Vagina (tissue), 2 donors: ENCODE measurements around the gene MON1B. TPM values are rescaled to one million over a fixed set of nuclear protein-coding genes. Genes with fewer than 3 reads are reported as not detected.

Experiments used
- DNase-seq, 2 donors: peaks; one replicate each; pipeline ENCODE4 v3.0.0-alpha.2; 2017; ENCODE audit errors: extremely low spot score in 2 of 2
- H3K27ac ChIP-seq: fragments of 200-600 bp; sonication (generic); one replicate; pipeline ENCODE4 v1.5.1; 2019
- H3K27me3 ChIP-seq: fragments of 200-600 bp; sonication (generic); one replicate; pipeline ENCODE4 v1.5.1; 2019
- H3K36me3 ChIP-seq, 2 donors: fragments of 200-600 bp; sonication (generic); one replicate each; pipeline ENCODE4 v1.5.1; 2017 to 2019
- H3K4me1 ChIP-seq: fragments of 200-600 bp; sonication (generic); one replicate; pipeline ENCODE4 v1.5.1; 2019
- H3K4me3 ChIP-seq, 2 donors: fragments of 200-600 bp; sonication (generic); 1 replicate in 1 of 2; 2 replicates in 1 of 2; pipeline ENCODE4 v1.5.1; 2016 to 2019
- H3K9me3 ChIP-seq: fragments of 200-600 bp; sonication (generic); one replicate; pipeline ENCODE4 v1.5.1; 2019
- POLR2A ChIP-seq, 2 donors: fragments of 450-650 bp; IDR thresholded peaks; one replicate each; pipeline ENCODE4 v1.6.1; 2017; ENCODE audit warnings: antibody characterized with exemption in 2 of 2, mild to moderate bottlenecking in 2 of 2, moderate library complexity in 2 of 2
- POLR2AphosphoS5 ChIP-seq, 2 donors: sonication (generic); formaldehyde crosslinking; IDR thresholded peaks; one replicate each; pipeline ENCODE4 v1.9.0; 2017; ENCODE audit warnings: antibody characterized with exemption in 2 of 2, mild to moderate bottlenecking in 2 of 2, low read depth in 1 of 2; ENCODE audit not compliant: insufficient read depth in 1 of 2
- intact Hi-C: fragments of 100-400 bp; cut with DNase I; formaldehyde crosslinking; loops from one replicate; pipeline ENCODE4 v1.15.1; 2023
- total RNA-seq: library from RNA; depleted of rRNA; stranded (reverse); fragments of >200 nt; gene quantifications from one replicate; pipeline ENCODE4 v1.2.3, GENCODE V29; 2016
- TF ChIP-seq, protein P1 (sequence below), 3 experiments: fragments of 450-650 bp in 2 of 3; fragments of 200-600 bp in 1 of 3; sonication (generic) in 1 of 3; IDR thresholded peaks; one replicate each; pipeline ENCODE4 v1.5.1; 2017 to 2019; ENCODE audit warnings: antibody characterized with exemption in 3 of 3, mild to moderate bottlenecking in 2 of 3, moderate library complexity in 2 of 3

The MON1B gene
- total RNA-seq, 1 donor from 2014 or later = 28.2 TPM

DNA sequence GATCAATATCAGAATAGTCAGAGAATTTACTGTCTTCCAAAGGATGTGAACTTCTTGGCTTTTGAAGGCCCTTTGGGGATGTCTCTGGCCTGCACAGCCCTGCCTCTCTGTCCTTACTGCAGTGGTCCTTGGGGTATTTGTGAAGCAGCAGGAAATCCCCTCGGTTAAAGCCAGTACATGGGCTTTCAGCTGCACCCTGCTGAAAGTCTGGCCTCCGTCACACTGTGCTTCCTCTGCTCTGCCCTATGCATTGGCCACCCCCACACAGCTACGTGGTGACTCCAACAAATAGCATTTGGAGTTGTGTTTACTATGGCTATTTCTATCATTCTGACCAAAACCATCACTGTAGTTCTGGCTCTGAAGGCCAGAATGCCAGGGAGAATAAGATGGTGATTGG, 29.4 kb downstream of the MON1B start:
- TF ChIP-seq POLR2A (IDR thresholded peaks at IDR 0.05) (no peak), POLR2AphosphoS5 (IDR thresholded peaks at IDR 0.05; ENCODE audit: insufficient read depth in 1 of 2, low read depth in 1 of 2) (no peak)
- TF ChIP-seq, protein P1, sequence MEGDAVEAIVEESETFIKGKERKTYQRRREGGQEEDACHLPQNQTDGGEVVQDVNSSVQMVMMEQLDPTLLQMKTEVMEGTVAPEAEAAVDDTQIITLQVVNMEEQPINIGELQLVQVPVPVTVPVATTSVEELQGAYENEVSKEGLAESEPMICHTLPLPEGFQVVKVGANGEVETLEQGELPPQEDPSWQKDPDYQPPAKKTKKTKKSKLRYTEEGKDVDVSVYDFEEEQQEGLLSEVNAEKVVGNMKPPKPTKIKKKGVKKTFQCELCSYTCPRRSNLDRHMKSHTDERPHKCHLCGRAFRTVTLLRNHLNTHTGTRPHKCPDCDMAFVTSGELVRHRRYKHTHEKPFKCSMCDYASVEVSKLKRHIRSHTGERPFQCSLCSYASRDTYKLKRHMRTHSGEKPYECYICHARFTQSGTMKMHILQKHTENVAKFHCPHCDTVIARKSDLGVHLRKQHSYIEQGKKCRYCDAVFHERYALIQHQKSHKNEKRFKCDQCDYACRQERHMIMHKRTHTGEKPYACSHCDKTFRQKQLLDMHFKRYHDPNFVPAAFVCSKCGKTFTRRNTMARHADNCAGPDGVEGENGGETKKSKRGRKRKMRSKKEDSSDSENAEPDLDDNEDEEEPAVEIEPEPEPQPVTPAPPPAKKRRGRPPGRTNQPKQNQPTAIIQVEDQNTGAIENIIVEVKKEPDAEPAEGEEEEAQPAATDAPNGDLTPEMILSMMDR (IDR thresholded peaks at IDR 0.05) = no peak
- H3K9me3 ChIP-seq = no peaks in the 10 kb centered on the region
- intact Hi-C loops = no loop called here
- no peaks in the 10 kb centered on the region for H3K36me3 ChIP-seq
- H3K27ac ChIP-seq = no peak overlapping the region
- H3K4me3 ChIP-seq = no peak overlapping the region
- no peaks in the 10 kb centered on the region for H3K4me1 ChIP-seq
- DNase-seq = no peak
- H3K27me3 ChIP-seq = no peaks in the 10 kb centered on the region

- H3K36me3 ChIP-seq = no peaks in the 10 kb centered on the region
- no peaks in the 10 kb centered on the region for H3K9me3 ChIP-seq
- TF ChIP-seq POLR2AphosphoS5 (IDR thresholded peaks at IDR 0.05; ENCODE audit: insufficient read depth in 1 of 2, low read depth in 1 of 2) = no peak
- intact Hi-C loops = no loop called here
- no peak overlapping the region for H3K27ac ChIP-seq
- no peaks in the 10 kb centered on the region for H3K4me1 ChIP-seq
- H3K27me3 ChIP-seq = no peaks in the 10 kb centered on the region
- H3K4me3 ChIP-seq = no peak overlapping the region
- no peak for DNase-seq
Observed at GRCh38 chr16:77221482-77221881, 30.5 kb downstream of the MON1B start.

DNA sequence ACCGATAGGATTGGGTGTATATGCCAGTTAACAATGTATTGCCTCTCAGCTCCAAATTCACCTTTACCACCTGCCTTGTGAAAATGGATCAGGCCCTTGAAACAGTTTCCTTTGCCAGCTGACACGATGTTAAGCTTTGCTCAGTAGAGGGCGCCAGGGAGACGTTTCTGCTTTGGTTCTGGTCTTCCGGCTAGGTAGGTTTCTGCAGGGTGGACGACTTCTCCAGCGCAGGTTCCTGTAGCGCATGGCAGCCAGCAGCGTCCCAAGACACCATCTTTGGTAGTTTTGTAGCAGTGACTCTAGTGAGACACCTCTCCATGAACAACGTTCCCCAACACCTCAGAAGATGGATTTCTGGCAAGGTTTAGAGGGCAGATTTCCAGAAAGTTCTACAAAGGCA, 32.2 kb downstream of the MON1B start:
- Histone ChIP-seq H3K27ac (no peak overlapping the region), H3K4me3 (no peak overlapping the region), H3K36me3 (no peaks in the 10 kb centered on the region), H3K27me3 (no peaks in the 10 kb centered on the region), H3K4me1 (no peaks in the 10 kb centered on the region), H3K9me3 (no peaks in the 10 kb centered on the region)
- no peak for DNase-seq
- TF ChIP-seq, protein P1 (IDR thresholded peaks at IDR 0.05) = no peak
- TF ChIP-seq POLR2A (IDR thresholded peaks at IDR 0.05) (no peak), POLR2AphosphoS5 (IDR thresholded peaks at IDR 0.05; ENCODE audit: insufficient read depth in 1 of 2, low read depth in 1 of 2) (no peak)
- intact Hi-C loops = no loop called here

- H3K36me3 ChIP-seq = no peaks in the 10 kb centered on the region
- H3K27me3 ChIP-seq = no peaks in the 10 kb centered on the region
- DNase-seq = no peak
- TF ChIP-seq, protein P1 (IDR thresholded peaks at IDR 0.05) = no peak
- TF ChIP-seq POLR2A (IDR thresholded peaks at IDR 0.05) (no peak), POLR2AphosphoS5 (IDR thresholded peaks at IDR 0.05; ENCODE audit: insufficient read depth in 1 of 2, low read depth in 1 of 2) (no peak)
- no peak overlapping the region for H3K27ac ChIP-seq
- no peaks in the 10 kb centered on the region for H3K4me1 ChIP-seq
- intact Hi-C loops = no loop called here
- no peak overlapping the region for H3K4me3 ChIP-seq
- no peaks in the 10 kb centered on the region for H3K9me3 ChIP-seq
Observed at GRCh38 chr16:77225182-77225581, 34.2 kb downstream of the MON1B start.

- no peak for TF ChIP-seq POLR2AphosphoS5 (IDR thresholded peaks at IDR 0.05; ENCODE audit: insufficient read depth in 1 of 2, low read depth in 1 of 2)
- TF ChIP-seq POLR2A (IDR thresholded peaks at IDR 0.05) = no peak
- TF ChIP-seq, protein P1 (IDR thresholded peaks at IDR 0.05) = no peak
- DNase-seq = no peak
- intact Hi-C loops = no loop called here
- H3K27ac ChIP-seq = no peak overlapping the region
- no peaks in the 10 kb centered on the region for H3K9me3 ChIP-seq
- no peaks in the 10 kb centered on the region for H3K27me3 ChIP-seq
- no peaks in the 10 kb centered on the region for H3K36me3 ChIP-seq
- no peak overlapping the region for H3K4me3 ChIP-seq
- H3K4me1 ChIP-seq = no peaks in the 10 kb centered on the region
Observed at GRCh38 chr16:77227745-77228144, 36.8 kb downstream of the MON1B start.
